ENCODE data around the gene MARS1.
A peak's percentile ranks its signal among the peaks of the same experiment; 100 is the strongest.

Gene MARS1

DNA sequence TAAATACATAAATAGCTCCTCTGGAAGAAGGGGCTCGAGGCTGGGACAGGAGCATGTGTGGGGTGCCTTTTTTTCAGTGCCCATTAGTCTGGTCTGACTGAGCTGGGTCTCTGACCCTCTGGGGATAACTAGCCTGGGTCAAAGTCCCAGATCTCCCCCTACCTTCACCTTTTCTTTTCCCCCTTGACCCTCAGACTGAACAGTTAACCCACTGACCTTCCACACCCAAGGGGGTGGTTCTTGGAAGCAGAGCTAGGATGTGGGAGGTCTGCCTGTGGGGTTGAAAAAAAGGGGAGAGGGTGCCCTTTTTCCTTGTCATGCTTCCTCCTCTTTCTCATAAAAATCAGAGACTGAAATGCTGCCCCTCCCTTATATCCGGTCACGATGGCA, 29.2 kb upstream of the MARS1 start:
- DNase-seq = no peak

DNA sequence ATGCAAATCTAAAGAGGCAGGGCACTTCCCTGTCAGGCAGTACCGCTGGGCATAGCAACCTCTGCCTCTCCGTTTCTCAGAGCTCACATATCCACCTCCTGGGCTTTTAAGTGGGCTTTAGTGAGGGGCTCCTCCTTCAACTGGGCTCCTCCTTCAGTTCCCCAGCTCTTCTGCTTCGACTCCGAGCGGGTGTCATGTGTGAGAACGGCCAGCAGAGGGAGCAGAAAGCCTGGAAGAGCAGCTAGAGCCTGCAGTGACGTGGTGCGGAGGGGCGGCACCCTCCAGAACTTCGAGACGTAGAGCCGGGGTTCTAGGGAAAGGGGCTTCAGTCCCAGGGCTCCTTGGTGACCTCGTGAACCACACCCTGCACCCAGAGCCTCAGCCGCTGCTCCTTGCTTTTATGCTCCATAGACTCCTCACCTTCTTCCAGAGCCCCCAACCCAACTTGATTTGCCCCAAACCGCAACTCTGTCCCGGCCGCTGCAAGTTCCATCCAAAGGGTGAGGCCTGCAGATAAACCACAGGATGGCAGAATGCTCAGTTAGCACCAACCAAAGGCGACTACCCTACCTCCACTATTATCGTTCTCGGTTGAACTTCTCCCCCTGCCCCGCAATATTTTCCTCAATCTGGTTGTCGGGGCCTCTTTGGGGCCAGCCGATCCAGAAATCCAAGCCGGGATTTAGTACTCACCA, 28.7 kb upstream of the MARS1 start:
- DNase-seq = peak; percentile 88 to 92

DNA sequence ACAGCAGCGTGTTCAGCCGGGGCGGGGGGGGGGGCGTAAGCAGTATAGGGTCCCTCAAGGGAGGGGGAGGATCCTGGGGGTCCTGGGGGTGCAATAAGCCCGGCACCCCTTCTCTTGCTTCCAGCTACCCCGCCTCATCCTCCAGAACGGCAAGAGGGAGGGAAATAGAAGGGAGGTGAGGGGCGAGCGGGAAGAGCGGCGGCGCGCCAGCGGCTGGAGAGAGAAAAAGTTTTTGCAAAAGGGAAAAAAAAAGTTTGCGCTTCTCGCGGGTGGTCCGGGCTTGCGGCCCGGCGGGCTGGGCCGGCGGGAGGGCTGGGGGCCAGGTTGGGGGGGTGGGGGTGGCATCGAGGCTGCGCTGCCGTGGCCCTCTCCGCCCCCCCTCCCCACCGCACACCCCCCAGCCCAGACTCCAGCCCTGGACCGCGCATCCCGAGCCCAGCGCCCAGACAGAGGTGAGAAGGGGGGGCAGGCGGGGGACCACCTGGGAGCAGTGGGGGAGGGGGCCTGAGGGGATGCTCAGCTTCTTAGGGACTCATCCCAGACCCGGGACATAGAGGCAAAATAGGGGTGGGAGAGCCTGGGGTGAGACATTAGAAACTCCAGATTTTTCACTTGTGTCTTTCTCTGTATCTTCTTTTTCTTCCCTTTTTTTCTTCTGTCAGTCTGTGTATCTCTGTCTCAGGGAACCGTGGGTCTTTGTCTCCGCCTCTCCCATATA, 28.0 kb upstream of the MARS1 start, which contains the start of gene GLI1:
Gene GLI1 (plus strand): TSS at position 36 of the 718 bp plus-strand sequence. CDS start 3,907 bp downstream, outside the sequence.
- no peak for DNase-seq

GRCh38 chr12:57460468-57460784, 27.4 kb upstream of the MARS1 start:
- DNase-seq = peak in 1 of 2 experiments; percentile 7

- DNase-seq = no peak
Observed at GRCh38 chr12:57460841-57461275, 27.0 kb upstream of the MARS1 start.

- DNase-seq = peak; percentile 26 to 43
Observed at GRCh38 chr12:57461276-57461916, 26.5 kb upstream of the MARS1 start.

GRCh38 chr12:57461917-57462250, 26.0 kb upstream of the MARS1 start:
- peak in 1 of 2 experiments; percentile 12 for DNase-seq

GRCh38 chr12:57462251-57462911, 25.5 kb upstream of the MARS1 start:
- peak; percentile 82 to 86 for DNase-seq

DNA sequence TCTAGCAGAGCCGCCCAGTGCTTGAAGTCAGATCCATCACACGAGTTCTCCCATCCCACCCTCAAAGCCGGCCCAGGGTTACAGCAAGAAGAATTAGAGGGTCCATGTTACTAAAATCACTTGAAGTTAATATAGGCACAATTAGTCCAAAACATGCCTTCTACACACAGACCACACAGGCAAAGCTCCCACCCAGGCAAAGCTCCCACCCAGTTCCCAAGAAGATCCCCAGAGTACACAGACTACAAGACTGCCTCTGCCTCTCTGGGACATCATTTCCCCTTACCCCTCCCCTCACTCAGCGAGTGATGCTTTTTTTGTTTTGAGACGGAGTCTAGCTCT, 25.0 kb upstream of the MARS1 start:
- DNase-seq = no peak

GRCh38 chr12:57464569-57464968, 23.3 kb upstream of the MARS1 start:
- no peak for DNase-seq

- DNase-seq = no peak
Observed at GRCh38 chr12:57465030-57465746, 22.7 kb upstream of the MARS1 start.

DNA sequence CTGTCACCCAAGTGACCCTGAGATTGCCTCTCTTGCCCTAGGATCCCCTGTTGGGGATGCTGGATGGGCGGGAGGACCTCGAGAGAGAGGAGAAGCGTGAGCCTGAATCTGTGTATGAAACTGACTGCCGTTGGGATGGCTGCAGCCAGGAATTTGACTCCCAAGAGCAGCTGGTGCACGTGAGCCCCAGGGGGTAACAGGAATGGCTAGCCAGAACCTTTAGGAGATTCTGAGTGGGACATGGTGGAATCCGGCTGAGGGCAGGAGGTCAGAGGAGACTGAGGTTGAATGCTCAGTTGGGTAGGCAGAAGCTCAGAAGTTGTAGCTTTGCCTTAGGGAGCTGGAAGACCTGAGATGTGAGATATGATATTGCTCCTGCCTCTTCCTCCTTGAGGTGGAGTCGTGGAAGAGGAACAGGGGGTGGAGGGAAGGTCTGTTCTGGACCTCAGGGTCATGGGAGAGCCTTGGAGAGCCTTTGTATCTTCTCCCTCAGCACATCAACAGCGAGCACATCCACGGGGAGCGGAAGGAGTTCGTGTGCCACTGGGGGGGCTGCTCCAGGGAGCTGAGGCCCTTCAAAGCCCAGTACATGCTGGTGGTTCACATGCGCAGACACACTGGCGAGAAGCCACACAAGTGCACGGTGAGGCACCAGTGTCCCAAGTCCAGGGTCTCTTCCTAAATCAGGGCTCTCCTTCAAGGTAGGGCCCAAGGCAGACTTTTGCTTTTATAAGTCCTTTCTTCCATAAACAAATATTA, 21.9 kb upstream of the MARS1 start:
- DNase-seq = no peak

GRCh38 chr12:57467212-57467874, 20.5 kb upstream of the MARS1 start:
- DNase-seq = no peak

DNA sequence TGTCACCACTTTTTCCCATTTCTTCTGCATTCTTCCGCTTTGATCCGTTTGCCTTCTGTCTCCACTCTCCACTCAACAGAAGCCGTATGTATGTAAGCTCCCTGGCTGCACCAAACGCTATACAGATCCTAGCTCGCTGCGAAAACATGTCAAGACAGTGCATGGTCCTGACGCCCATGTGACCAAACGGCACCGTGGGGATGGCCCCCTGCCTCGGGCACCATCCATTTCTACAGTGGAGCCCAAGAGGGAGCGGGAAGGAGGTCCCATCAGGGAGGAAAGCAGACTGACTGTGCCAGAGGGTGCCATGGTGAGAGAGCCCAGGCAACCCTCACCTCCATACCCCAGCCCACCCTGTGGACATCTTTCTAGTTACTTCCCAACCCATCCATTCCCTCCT, 20.0 kb upstream of the MARS1 start:
- no peak for DNase-seq

DNA sequence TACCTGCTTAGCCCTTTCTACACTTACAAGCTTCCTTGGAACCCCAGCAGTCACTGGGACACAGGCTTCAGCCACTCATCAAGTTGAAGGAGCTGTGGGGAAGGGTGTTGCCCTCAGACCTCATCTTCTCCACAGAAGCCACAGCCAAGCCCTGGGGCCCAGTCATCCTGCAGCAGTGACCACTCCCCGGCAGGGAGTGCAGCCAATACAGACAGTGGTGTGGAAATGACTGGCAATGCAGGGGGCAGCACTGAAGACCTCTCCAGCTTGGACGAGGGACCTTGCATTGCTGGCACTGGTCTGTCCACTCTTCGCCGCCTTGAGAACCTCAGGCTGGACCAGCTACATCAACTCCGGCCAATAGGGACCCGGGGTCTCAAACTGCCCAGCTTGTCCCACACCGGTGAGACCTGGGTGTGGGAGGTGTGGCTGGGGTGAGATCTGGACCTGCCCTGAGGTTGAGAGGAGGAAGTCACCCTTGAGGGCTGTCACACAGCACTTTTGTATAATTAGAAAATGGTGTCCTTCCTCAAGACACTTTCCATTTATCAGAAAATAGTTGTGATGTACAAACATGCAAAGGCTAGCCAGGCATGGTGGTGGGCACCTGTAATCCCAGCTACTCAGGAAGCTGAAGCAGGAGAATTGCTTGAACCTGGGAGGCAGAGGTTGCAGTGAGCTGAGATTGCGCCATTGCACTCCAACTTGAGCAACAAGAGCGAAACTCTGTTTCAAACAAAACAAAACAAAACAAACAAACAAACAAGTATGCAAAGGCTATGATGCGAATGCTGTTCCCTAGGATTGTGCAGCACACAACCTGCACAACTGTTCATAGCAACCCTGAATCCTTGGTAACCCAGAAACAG, 18.3 kb upstream of the MARS1 start:
- no peak for DNase-seq

- no peak for DNase-seq
Observed at GRCh38 chr12:57470286-57470969, 17.4 kb upstream of the MARS1 start.

- no peak for DNase-seq
Observed at GRCh38 chr12:57470970-57471656, 16.8 kb upstream of the MARS1 start.

DNA sequence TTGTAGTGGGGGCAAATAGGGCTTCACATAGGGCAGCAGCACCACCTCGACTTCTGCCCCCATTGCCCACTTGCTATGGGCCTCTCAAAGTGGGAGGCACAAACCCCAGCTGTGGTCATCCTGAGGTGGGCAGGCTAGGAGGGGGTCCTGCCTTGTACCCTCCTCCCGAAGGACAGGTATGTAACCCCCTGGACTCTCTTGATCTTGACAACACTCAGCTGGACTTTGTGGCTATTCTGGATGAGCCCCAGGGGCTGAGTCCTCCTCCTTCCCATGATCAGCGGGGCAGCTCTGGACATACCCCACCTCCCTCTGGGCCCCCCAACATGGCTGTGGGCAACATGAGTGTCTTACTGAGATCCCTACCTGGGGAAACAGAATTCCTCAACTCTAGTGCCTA, 16.2 kb upstream of the MARS1 start:
- no peak for DNase-seq

DNA sequence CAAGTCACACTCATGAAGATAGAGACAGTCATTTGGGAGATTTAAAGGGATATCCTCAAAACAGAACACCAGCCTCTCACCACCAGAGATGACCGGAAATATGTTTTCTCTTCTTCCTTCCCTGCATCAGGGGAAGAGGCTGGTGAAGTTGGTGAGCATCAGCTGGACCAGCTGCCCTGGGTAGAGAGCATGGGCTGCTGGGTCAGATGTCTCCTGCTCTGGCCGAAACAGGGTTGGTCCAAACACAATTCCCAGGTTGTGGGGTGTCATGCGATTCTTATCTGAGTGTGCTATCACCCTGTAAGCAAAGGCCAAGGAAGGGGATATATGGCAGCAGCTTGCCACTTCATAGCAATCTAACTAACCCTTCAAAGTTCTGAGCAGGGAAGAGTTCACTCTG, 15.5 kb upstream of the MARS1 start:
- no peak for DNase-seq

Data from stimulated activated CD4-positive, alpha-beta T cell treated with anti-CD3 and anti-CD28 coated beads, Interleukin-4, amount 100 ng/mL, for 4 hours (primary cell).